ENCODE data around the gene CD19. TPM values are rescaled to one million over a fixed set of nuclear protein-coding genes. Genes with fewer than 3 reads are reported as not detected.

The CD19 gene
- total RNA-seq, 1 experiment from 2014 or later = not detected

GRCh38 chr16:28983644-28984043, 51.9 kb downstream of the CD19 start:
- no peak overlapping the region for H3K27ac Mint-ChIP-seq (ENCODE audit: unreplicated experiment)
- CTCF ChIA-PET = interaction anchor here (1.2 kb wide), 1 partner anchor 10 kb away, joined by 3 read pairs; no protein-coding TSS in a partner anchor
- no peak overlapping the region for H3K4me3 Mint-ChIP-seq (ENCODE audit: low read depth, unreplicated experiment)
- DNase-seq = no peak
- peaks cover 6% of the 10 kb centered on the region for H3K9me3 Mint-ChIP-seq (ENCODE audit: low read depth, unreplicated experiment)
- no peaks in the 10 kb centered on the region for H3K27me3 Mint-ChIP-seq (ENCODE audit: unreplicated experiment)
- TF ChIP-seq CTCF (IDR thresholded peaks at IDR 0.05; ENCODE audit: unreplicated experiment) = no peak
- H3K36me3 Mint-ChIP-seq (ENCODE audit: insufficient read depth, unreplicated experiment) = peaks cover 18% of the 10 kb centered on the region
- BruUV-seq (replicated peaks) = no TSS peak
- intact Hi-C loops (cut with micrococcal nuclease; ENCODE audit: unreplicated experiment) = no loop called here
- no peaks in the 10 kb centered on the region for H3K4me1 Mint-ChIP-seq (ENCODE audit: low read depth, unreplicated experiment)

GRCh38 chr16:28984091-28984490, 52.3 kb downstream of the CD19 start:
- H3K4me1 Mint-ChIP-seq (ENCODE audit: low read depth, unreplicated experiment) = no peaks in the 10 kb centered on the region
- H3K27ac Mint-ChIP-seq (ENCODE audit: unreplicated experiment) = no peak overlapping the region
- peaks cover 6% of the 10 kb centered on the region for H3K9me3 Mint-ChIP-seq (ENCODE audit: low read depth, unreplicated experiment)
- TSS peak; percentile 40 for BruUV-seq (replicated peaks)
- no peak for DNase-seq
- intact Hi-C loops (cut with micrococcal nuclease; ENCODE audit: unreplicated experiment) = no loop called here
- CTCF ChIA-PET = interaction anchor here (1.2 kb wide), 1 partner anchor 11 kb away, joined by 3 read pairs; no protein-coding TSS in a partner anchor
- no peak overlapping the region for H3K4me3 Mint-ChIP-seq (ENCODE audit: low read depth, unreplicated experiment)
- H3K36me3 Mint-ChIP-seq (ENCODE audit: insufficient read depth, unreplicated experiment) = peaks cover 18% of the 10 kb centered on the region
- no peak for TF ChIP-seq CTCF (IDR thresholded peaks at IDR 0.05; ENCODE audit: unreplicated experiment)
- no peaks in the 10 kb centered on the region for H3K27me3 Mint-ChIP-seq (ENCODE audit: unreplicated experiment)

GRCh38 chr16:28984619-28985135, 52.9 kb downstream of the CD19 start, which contains the start of gene LAT:
LAT (plus strand) TSS chr16:28985052; CDS start chr16:28985418, 366 bp downstream.
- no peak for DNase-seq
- Mint-ChIP-seq H3K4me1 (ENCODE audit: low read depth, unreplicated experiment) (no peaks in the 10 kb centered on the region), H3K4me3 (ENCODE audit: low read depth, unreplicated experiment) (no peak within 1 kb of the TSS), H3K27me3 (ENCODE audit: unreplicated experiment) (no peaks in the 10 kb centered on the region), H3K36me3 (ENCODE audit: insufficient read depth, unreplicated experiment) (peaks cover 18% of the 10 kb centered on the region), H3K9me3 (ENCODE audit: low read depth, unreplicated experiment) (peaks cover 6% of the 10 kb centered on the region), H3K27ac (ENCODE audit: unreplicated experiment) (no peak within 1 kb of the TSS)
- BruUV-seq (replicated peaks) = no TSS peak
- no peak for TF ChIP-seq CTCF (IDR thresholded peaks at IDR 0.05; ENCODE audit: unreplicated experiment)
- intact Hi-C loops (cut with micrococcal nuclease; ENCODE audit: unreplicated experiment) = no loop called here
- CTCF ChIA-PET = no interaction called here

- Mint-ChIP-seq H3K36me3 (ENCODE audit: insufficient read depth, unreplicated experiment) (peaks cover 18% of the 10 kb centered on the region), H3K4me1 (ENCODE audit: low read depth, unreplicated experiment) (no peaks in the 10 kb centered on the region), H3K27ac (ENCODE audit: unreplicated experiment) (no peak overlapping the region), H3K9me3 (ENCODE audit: low read depth, unreplicated experiment) (peaks cover 6% of the 10 kb centered on the region), H3K27me3 (ENCODE audit: unreplicated experiment) (no peaks in the 10 kb centered on the region), H3K4me3 (ENCODE audit: low read depth, unreplicated experiment) (no peak overlapping the region)
- intact Hi-C loops (cut with micrococcal nuclease; ENCODE audit: unreplicated experiment) = no loop called here
- CTCF ChIA-PET = no interaction called here
- no TSS peak for BruUV-seq (replicated peaks)
- DNase-seq = no peak
- TF ChIP-seq CTCF (IDR thresholded peaks at IDR 0.05; ENCODE audit: unreplicated experiment) = no peak
These were observed 53.7 kb downstream of the CD19 start for GRCh38 chr16:28985211-28986041.
